H9 (cell line): ENCODE data around the gene PLK3. TPM values are rescaled to one million over a fixed set of nuclear protein-coding genes. Genes with fewer than 3 reads are reported as not detected.

ENCODE experiments used
- DNase-seq: peaks from one replicate; pipeline ENCODE4 v3.0.0-alpha.2; 2017
- H2AFZ ChIP-seq: one replicate; pipeline ENCODE4 v1.6.1; 2013; ENCODE audit warnings: mild to moderate bottlenecking, low read length, control low read depth, moderate library complexity
- H2AK5ac ChIP-seq: 2 replicates; pipeline ENCODE4 v1.6.1; 2013; ENCODE audit warnings: low read length, control low read depth, mixed read lengths; ENCODE audit not compliant: insufficient read length
- H2BK120ac ChIP-seq: one replicate; pipeline ENCODE4 v1.6.1; 2013; ENCODE audit warnings: low read depth, mild to moderate bottlenecking, low read length, control low read depth, inconsistent platforms; ENCODE audit not compliant: poor library complexity, severe bottlenecking
- H2BK12ac ChIP-seq: 2 replicates; pipeline ENCODE4 v1.6.1; 2013; ENCODE audit warnings: low read length, control low read depth, mixed read lengths, low read depth; ENCODE audit not compliant: insufficient read length
- H2BK15ac ChIP-seq: 2 replicates; pipeline ENCODE4 v1.6.1; 2013; ENCODE audit warnings: low read depth, low read length, control low read depth
- H2BK20ac ChIP-seq: one replicate; pipeline ENCODE4 v1.6.1; 2013; ENCODE audit warnings: low read depth, mild to moderate bottlenecking, low read length, control low read depth, inconsistent platforms; ENCODE audit not compliant: poor library complexity, severe bottlenecking
- H2BK5ac ChIP-seq: 2 replicates; pipeline ENCODE4 v1.6.1; 2013; ENCODE audit warnings: low read length, control low read depth, mixed read lengths; ENCODE audit not compliant: insufficient read length
- H3K14ac ChIP-seq: 2 replicates; pipeline ENCODE4 v1.6.1; 2013; ENCODE audit warnings: low read length, control low read depth; ENCODE audit not compliant: insufficient read depth
- H3K18ac ChIP-seq: 2 replicates; pipeline ENCODE4 v1.6.1; 2013; ENCODE audit warnings: low read depth, mild to moderate bottlenecking, mixed read lengths, low read length, control low read depth; ENCODE audit not compliant: insufficient read length
- H3K23ac ChIP-seq: 2 replicates; pipeline ENCODE4 v1.6.1; 2013; ENCODE audit warnings: low read length, control low read depth, mixed read lengths, low read depth; ENCODE audit not compliant: insufficient read length
- H3K23me2 ChIP-seq: 2 replicates; pipeline ENCODE4 v1.6.1; 2013; ENCODE audit warnings: low read depth, mild to moderate bottlenecking, mixed read lengths, low read length, control low read depth; ENCODE audit not compliant: insufficient read length, poor library complexity, severe bottlenecking
- H3K27ac ChIP-seq: 2 replicates; pipeline ENCODE4 v1.5.1; 2013; ENCODE audit warnings: low read length, control low read depth, mixed read lengths, low read depth; ENCODE audit not compliant: insufficient read length
- H3K27me3 ChIP-seq: 2 replicates; pipeline ENCODE4 v1.6.1; 2013; ENCODE audit warnings: low read length, control low read depth, inconsistent platforms; ENCODE audit not compliant: insufficient read depth
- H3K4ac ChIP-seq: 2 replicates; pipeline ENCODE4 v1.6.1; 2013; ENCODE audit warnings: low read depth, mild to moderate bottlenecking, control low read depth, inconsistent platforms, low read length, moderate library complexity
- H3K4me1 ChIP-seq: 2 replicates; pipeline ENCODE4 v1.6.1; 2013; ENCODE audit warnings: low read length, control low read depth, inconsistent platforms; ENCODE audit not compliant: insufficient read depth
- H3K4me2 ChIP-seq: 2 replicates; pipeline ENCODE4 v1.6.1; 2013; ENCODE audit warnings: low read length, control low read depth, mixed read lengths; ENCODE audit not compliant: insufficient read length, insufficient read depth
- H3K56ac ChIP-seq: 2 replicates; pipeline ENCODE4 v1.6.1; 2013; ENCODE audit warnings: low read depth, mild to moderate bottlenecking, mixed read lengths, low read length, control low read depth; ENCODE audit not compliant: insufficient read length
- H3K79me1 ChIP-seq: 2 replicates; pipeline ENCODE4 v1.6.1; 2013; ENCODE audit warnings: low read depth, mild to moderate bottlenecking, moderate library complexity, low read length, control low read depth, inconsistent platforms; ENCODE audit not compliant: insufficient read depth, poor library complexity, severe bottlenecking
- H3K79me2 ChIP-seq: 2 replicates; pipeline ENCODE4 v1.6.1; 2013; ENCODE audit warnings: low read length, control low read depth, inconsistent platforms; ENCODE audit not compliant: insufficient read depth
- H3K9ac ChIP-seq: 2 replicates; pipeline ENCODE4 v1.6.1; 2013; ENCODE audit warnings: low read length, control low read depth, mixed read lengths; ENCODE audit not compliant: insufficient read length; ENCODE audit errors: extremely low read depth
- H3K9me3 ChIP-seq: one replicate; pipeline ENCODE4 v1.6.1; 2013; ENCODE audit warnings: low read depth, low read length, inconsistent platforms; ENCODE audit not compliant: control insufficient read depth
- H3T11ph ChIP-seq: one replicate; pipeline ENCODE4 v1.6.1; 2013; ENCODE audit warnings: mild to moderate bottlenecking, low read length, control low read depth, inconsistent platforms
- H4K20me1 ChIP-seq: one replicate; pipeline ENCODE4 v1.6.1; 2013; ENCODE audit not compliant: control insufficient read depth, insufficient read length, insufficient read depth
- H4K5ac ChIP-seq: 2 replicates; pipeline ENCODE4 v1.6.1; 2013; ENCODE audit warnings: low read depth, mild to moderate bottlenecking, mixed read lengths, low read length, control low read depth; ENCODE audit not compliant: insufficient read length
- H4K8ac ChIP-seq: replicated peaks from 2 replicates; pipeline ENCODE4 v1.6.1; 2013; ENCODE audit warnings: low read length, control low read depth, mixed read lengths, low read depth; ENCODE audit not compliant: insufficient read length
- H4K91ac ChIP-seq: 2 replicates; pipeline ENCODE4 v1.6.1; 2013; ENCODE audit warnings: low read depth, mild to moderate bottlenecking, moderate library complexity, mixed read lengths, low read length, control low read depth; ENCODE audit not compliant: insufficient read length
- H3K27ac Mint-ChIP-seq, 3 experiments: 2 replicates in 2 of 3; 3 replicates in 1 of 3; pipeline ENCODE4 v1.8.0; 2020 to 2021; ENCODE audit warnings: mixed read lengths in 3 of 3, mild to moderate bottlenecking in 1 of 3, moderate library complexity in 1 of 3
- H3K27me3 Mint-ChIP-seq: 2 replicates; pipeline ENCODE4 v1.8.0; 2021; ENCODE audit warnings: low read depth, mild to moderate bottlenecking, moderate library complexity, mixed read lengths
- H3K36me3 Mint-ChIP-seq, 3 experiments: 2 replicates in 2 of 3; 3 replicates in 1 of 3; pipeline ENCODE4 v1.8.0; 2020 to 2021; ENCODE audit warnings: low read depth in 3 of 3, mixed read lengths in 3 of 3; ENCODE audit not compliant: insufficient read depth in 1 of 3
- H3K4me1 Mint-ChIP-seq, 2 experiments: 2 replicates each; pipeline ENCODE4 v1.8.0; 2020; ENCODE audit warnings: mixed read lengths in 2 of 2
- H3K4me3 Mint-ChIP-seq, 2 experiments: 2 replicates in 1 of 2; 3 replicates in 1 of 2; pipeline ENCODE4 v1.8.0; 2020 to 2021; ENCODE audit warnings: mild to moderate bottlenecking in 2 of 2, mixed read lengths in 2 of 2, moderate library complexity in 1 of 2
- H3K9me3 Mint-ChIP-seq, 2 experiments: 2 replicates in 1 of 2; 3 replicates in 1 of 2; pipeline ENCODE4 v1.8.0; 2020; ENCODE audit warnings: mild to moderate bottlenecking in 2 of 2, mixed read lengths in 2 of 2, moderate library complexity in 1 of 2
- CTCF ChIP-seq: fragments of 200-600 bp; sonication (generic); conservative IDR thresholded peaks from 3 replicates; pipeline ENCODE4 v1.8.0; 2021; ENCODE audit warnings: antibody characterized with exemption, mild to moderate bottlenecking
- WGBS: extraction: QIAGEN DNeasy Blood & Tissue Kit; methylation state at CpG from one replicate; pipeline ENCODE4 v1.1.7; 2013; ENCODE audit warnings: missing lambda C conversion rate, low lambda C conversion rate, mixed read lengths; ENCODE audit not compliant: insufficient read length; ENCODE audit errors: extremely low coverage; 5-methylcytosine and 5-hydroxymethylcytosine counted together
- total RNA-seq: library from RNA; stranded (reverse); gene quantifications from 2 replicates; pipeline ENCODE4 v1.2.1, GENCODE V29; 2021

The PLK3 gene
- total RNA-seq, 1 experiment from 2014 or later: 14.7 TPM

- Histone ChIP-seq H3K9me3 (no peaks in the 10 kb centered on the region), H2BK12ac (no peak overlapping the region), H3K14ac (no peak overlapping the region), H3T11ph (no peak overlapping the region), H2BK5ac (no peak overlapping the region), H2BK20ac (no peak overlapping the region), H4K20me1 (no peaks in the 10 kb centered on the region), H4K5ac (no peak overlapping the region), H2BK120ac (no peak overlapping the region), H3K4me1 (no peaks in the 10 kb centered on the region; the same call in 1 of the 2 replicates), H3K79me1 (no peaks in the 10 kb centered on the region), H2AFZ (no peak overlapping the region), H3K27me3 (no peaks in the 10 kb centered on the region), H2BK15ac (no peak overlapping the region), H3K23ac (no peak overlapping the region), H4K8ac (no peak overlapping the region), H3K27ac (no peak overlapping the region), H3K4ac (no peak overlapping the region), H2AK5ac (no peak overlapping the region), H3K9ac (no peak overlapping the region), H4K91ac (no peak overlapping the region), H3K79me2 (no peaks in the 10 kb centered on the region), H3K23me2 (no peaks in the 10 kb centered on the region), H3K4me2 (no peak overlapping the region), H3K18ac (no peak overlapping the region), H3K56ac (no peak overlapping the region)
- peak; percentile 42 for DNase-seq
- H3K9me3 Mint-ChIP-seq: no peaks in the 10 kb centered on the region
- no peak overlapping the region for H3K4me3 Mint-ChIP-seq
- H3K27ac Mint-ChIP-seq: peak overlapping the region in 1 of 3 experiments; percentile 68; a peak in 1 of 7 replicates
- no peaks in the 10 kb centered on the region for H3K36me3 Mint-ChIP-seq
- no peaks in the 10 kb centered on the region; the same call in 1 of the 2 replicates for H3K27me3 Mint-ChIP-seq
- no CpG with 5 or more reads among the region's 21 CpGs for WGBS
- TF ChIP-seq CTCF: no peak
- H3K4me1 Mint-ChIP-seq: peaks cover 10 to 18% of the 10 kb centered on the region in 2 experiments
Observed at GRCh38 chr1:44828003-44828651, 27.9 kb downstream of the PLK3 start.
